Liver (tissue), 3 donors: ENCODE measurements around the gene RRP8.

Source experiments
- CTCF ChIP-seq: fragments of 150-350 bp; IDR thresholded peaks from 2 replicates; pipeline ENCODE4 v1.5.1; 2017; ENCODE audit warnings: improper control_type of control experiment, low read depth, low read length; ENCODE audit not compliant: missing input control
- RAD21 ChIP-seq, 2 donors: IDR thresholded peaks; 2 replicates each; pipeline ENCODE4 v1.6.1; 2016; ENCODE audit warnings: antibody characterized with exemption in 2 of 2, mild to moderate bottlenecking in 2 of 2
- REST ChIP-seq: IDR thresholded peaks from 2 replicates; pipeline ENCODE4 v1.6.1; 2016; ENCODE audit warnings: antibody characterized with exemption, mild to moderate bottlenecking
- YY1 ChIP-seq: IDR thresholded peaks from 2 replicates; pipeline ENCODE4 v1.6.1; 2016; ENCODE audit warnings: antibody characterized with exemption, mild to moderate bottlenecking
- donor health status: healthy.
- donor health status: healthy.

DNA sequence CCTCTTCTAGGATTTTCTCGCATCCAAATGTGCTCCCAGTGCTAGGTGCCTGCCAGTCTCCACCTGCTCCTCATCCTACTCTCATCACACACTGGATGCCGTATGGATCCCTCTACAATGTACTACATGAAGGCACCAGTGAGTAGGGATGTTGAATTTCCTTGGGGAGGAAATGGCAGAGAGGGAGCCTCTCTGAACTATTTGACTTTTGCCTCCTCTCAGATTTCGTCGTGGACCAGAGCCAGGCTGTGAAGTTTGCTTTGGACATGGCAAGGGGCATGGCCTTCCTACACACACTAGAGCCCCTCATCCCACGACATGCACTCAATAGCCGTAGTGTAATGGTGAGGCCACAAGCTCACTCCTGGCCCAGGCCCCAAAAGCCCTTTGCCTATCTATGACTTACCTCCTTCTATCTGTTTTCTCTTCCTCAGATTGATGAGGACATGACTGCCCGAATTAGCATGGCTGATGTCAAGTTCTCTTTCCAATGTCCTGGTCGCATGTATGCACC, 6.1 kb upstream of the RRP8 start:
- TF ChIP-seq CTCF (no peak), YY1 (no peak), RAD21 (IDR thresholded peaks at IDR 0.05) (no peak), REST (no peak)
